Transverse colon (tissue), 4 donors: ENCODE measurements around the gene SCGB3A2. TPM values are rescaled to one million over a fixed set of nuclear protein-coding genes. Genes with fewer than 3 reads are reported as not detected.

Experiments
- DNase-seq: peaks from one replicate; pipeline ENCODE4 v3.0.0-alpha.2; 2019
- H3K27ac ChIP-seq, 4 donors: fragments of 200-600 bp; sonication (generic); 2 replicates each; pipeline ENCODE4 v1.5.1; 2016 to 2018; ENCODE audit warnings: inconsistent platforms in 4 of 4
- H3K27me3 ChIP-seq: fragments of 200-600 bp; sonication (generic); 2 replicates; pipeline ENCODE4 v1.5.1; 2017; ENCODE audit warnings: inconsistent platforms
- H3K36me3 ChIP-seq, 4 donors: fragments of 200-600 bp; sonication (generic); 2 replicates each; pipeline ENCODE4 v1.5.1; 2017 to 2019; ENCODE audit warnings: inconsistent platforms in 4 of 4
- H3K4me1 ChIP-seq, 4 donors: fragments of 200-600 bp; sonication (generic); 2 replicates each; pipeline ENCODE4 v1.5.1; 2017 to 2020; ENCODE audit warnings: inconsistent platforms in 4 of 4
- H3K4me3 ChIP-seq, 4 donors: fragments of 200-600 bp; sonication (generic); 1 replicate in 1 of 4; 2 replicates in 3 of 4; pipeline versions ENCODE4 v1.5.1 to v1.6.1; 2017 to 2019; ENCODE audit warnings: inconsistent platforms in 4 of 4
- H3K9me3 ChIP-seq, 2 donors: fragments of 200-600 bp; sonication (generic); 2 replicates each; pipeline ENCODE4 v1.5.1; 2017 to 2019; ENCODE audit warnings: inconsistent platforms in 2 of 2
- CTCF ChIP-seq, 5 experiments: fragments of 200-600 bp in 3 of 5; fragments of 450-650 bp in 2 of 5; sonication (generic) in 3 of 5; IDR thresholded peaks; 1 replicate in 2 of 5; 2 replicates in 3 of 5; pipeline ENCODE4 v1.5.1; 2016 to 2017; ENCODE audit warnings: antibody characterized with exemption in 5 of 5, inconsistent platforms in 3 of 5, mild to moderate bottlenecking in 2 of 5, moderate library complexity in 1 of 5
- EP300 ChIP-seq: sonication (generic); formaldehyde crosslinking; IDR thresholded peaks from one replicate; pipeline ENCODE4 v1.6.1; 2017; ENCODE audit warnings: antibody characterized with exemption, low read depth
- POLR2A ChIP-seq: fragments of 450-650 bp; IDR thresholded peaks from one replicate; pipeline ENCODE4 v1.6.1; 2016; ENCODE audit warnings: antibody characterized with exemption, mild to moderate bottlenecking, moderate library complexity
- POLR2AphosphoS5 ChIP-seq, 3 donors: sonication (generic); formaldehyde crosslinking; IDR thresholded peaks; one replicate each; pipeline ENCODE4 v1.6.1; 2016; ENCODE audit warnings: antibody characterized with exemption in 3 of 3
- WGBS, 2 donors: methylation state at CpG; one replicate each; pipeline ENCODE4 v1.1.5; 2018; ENCODE audit warnings: low coverage in 1 of 2; 5-methylcytosine and 5-hydroxymethylcytosine counted together
- in situ Hi-C, 4 donors: fragments of 200-750 bp; cut with MboI; loops; one replicate each; pipeline versions ENCODE4 v1.15.0 to v1.15.1; 2017; ENCODE audit warnings: low sequenced_read_pairs in 3 of 4, low pct_ligation_motif_present in 1 of 4, low pct_unique_long_range_greater_than_20kb in 1 of 4
- intact Hi-C: fragments of 100-400 bp; cut with DNase I; formaldehyde crosslinking; loops from one replicate; pipeline ENCODE4 v1.15.1; 2023; ENCODE audit warnings: low total_unique reads
- total RNA-seq, 4 donors: library from RNA; depleted of rRNA; stranded (reverse); fragments of >200 nt; gene quantifications; one replicate each; pipeline ENCODE4 v1.1.0, GENCODE V29; 2016

SCGB3A2 gene
- total RNA-seq, 4 donors from 2014 or later: not detected

- TF ChIP-seq POLR2AphosphoS5 (IDR thresholded peaks at IDR 0.05): no peak
- no peak for TF ChIP-seq EP300
- TF ChIP-seq POLR2A: no peak
- TF ChIP-seq CTCF (IDR thresholded peaks at IDR 0.05): no peak
- intact Hi-C loops: no loop called here
These were observed 29.3 kb upstream of the SCGB3A2 start for GRCh38 chr5:147849226-147849625.

GRCh38 chr5:147851578-147851977 is 26.9 kb upstream of the SCGB3A2 start:
- Histone ChIP-seq H3K27ac (no peak overlapping the region), H3K36me3 (no peaks in the 10 kb centered on the region), H3K27me3 (no peaks in the 10 kb centered on the region), H3K9me3 (no peaks in the 10 kb centered on the region), H3K4me1 (no peaks in the 10 kb centered on the region), H3K4me3 (no peak overlapping the region)
- in situ Hi-C loops (loop anchor here in 2 of 4 donors (25.0 kb wide), 1 partner anchor 261 kb away; no protein-coding TSS in a partner anchor), intact Hi-C loops (no loop called here)
- no peak for DNase-seq
- WGBS, 2 donors: 87 to 100% methylated on average over 1 to 3 of the region's 3 CpGs
- TF ChIP-seq POLR2A: no peak
- no peak for TF ChIP-seq EP300
- TF ChIP-seq POLR2AphosphoS5 (IDR thresholded peaks at IDR 0.05): no peak

More at GRCh38 chr5:147849226-147849625, 29.3 kb upstream of the SCGB3A2 start:
- no peak for DNase-seq
- H3K4me1 ChIP-seq: no peaks in the 10 kb centered on the region
- WGBS, 2 donors: 70 to 80% methylated on average over 1 to 2 of the region's 2 CpGs
- H3K4me3 ChIP-seq: no peak overlapping the region
- H3K27me3 ChIP-seq: no peaks in the 10 kb centered on the region
- H3K9me3 ChIP-seq: no peaks in the 10 kb centered on the region
- no peaks in the 10 kb centered on the region for H3K36me3 ChIP-seq
- in situ Hi-C loops: no loop called here
- no peak overlapping the region for H3K27ac ChIP-seq

- WGBS, 2 donors: 67 to 78% methylated on average over 1 to 3 of the region's 3 CpGs
These were observed 26.1 kb upstream of the SCGB3A2 start for GRCh38 chr5:147852365-147852764.

GRCh38 chr5:147853372-147853987 is 25.0 kb upstream of the SCGB3A2 start:
- in situ Hi-C loops (loop anchor here in 2 of 4 donors (25.0 kb wide), 1 partner anchor 259 kb away; no protein-coding TSS in a partner anchor), intact Hi-C loops (no loop called here)
- TF ChIP-seq POLR2A (no peak), POLR2AphosphoS5 (IDR thresholded peaks at IDR 0.05) (no peak), EP300 (no peak), CTCF (IDR thresholded peaks at IDR 0.05) (no peak)
- no peak for DNase-seq
- no peak overlapping the region for H3K4me3 ChIP-seq
- no peak overlapping the region for H3K27ac ChIP-seq
- H3K27me3 ChIP-seq: no peaks in the 10 kb centered on the region
- no peaks in the 10 kb centered on the region for H3K36me3 ChIP-seq
- WGBS, 2 donors: 77 to 84% methylated on average over 2 to 3 of the region's 3 CpGs
- peaks cover 0 to 3% (median 0%) of the 10 kb centered on the region in 4 donors for H3K4me1 ChIP-seq
- no peaks in the 10 kb centered on the region for H3K9me3 ChIP-seq

More at GRCh38 chr5:147852365-147852764, 26.1 kb upstream of the SCGB3A2 start:
- no peak for TF ChIP-seq POLR2A
- TF ChIP-seq EP300: no peak
- TF ChIP-seq POLR2AphosphoS5 (IDR thresholded peaks at IDR 0.05): no peak
- TF ChIP-seq CTCF (IDR thresholded peaks at IDR 0.05): no peak
- Histone ChIP-seq H3K4me1 (no peaks in the 10 kb centered on the region), H3K27ac (no peak overlapping the region), H3K4me3 (no peak overlapping the region), H3K36me3 (no peaks in the 10 kb centered on the region), H3K27me3 (no peaks in the 10 kb centered on the region), H3K9me3 (no peaks in the 10 kb centered on the region)
- DNase-seq: no peak
- intact Hi-C loops: no loop called here
- in situ Hi-C loops: loop anchor here in 2 of 4 donors (25.0 kb wide), 1 partner anchor 260 kb away; no protein-coding TSS in a partner anchor
